CD4-positive, alpha-beta T cell (primary cell): ENCODE measurements around the gene FOXL2NB. TPM values are rescaled to one million over a fixed set of nuclear protein-coding genes. Genes with fewer than 3 reads are reported as not detected.

Experiments used
- ATAC-seq: fragments of 200-7000 bp; cut with Tn5 transposase; one replicate; pipeline ENCODE4 v1.10.0; 2022; ENCODE audit warnings: mild to moderate bottlenecking; ENCODE audit not compliant: poor library complexity
- CTCF ChIA-PET: fragments of 350-600 bp; sonication (Branson Sonifier 250); formaldehyde crosslinking; loops from one replicate; lab custom pipeline; 2021; ENCODE audit warnings: antibody characterized with exemption, inconsistent platforms; lab: Charles Lee
- POLR2A ChIA-PET: fragments of 350-600 bp; sonication (Branson Sonifier 250); formaldehyde crosslinking; loops from one replicate; lab custom pipeline; 2021; ENCODE audit warnings: antibody characterized with exemption, inconsistent platforms; lab: Charles Lee
- DNase-seq, 14 experiments: peaks; one replicate each; pipeline ENCODE4 v3.0.0-alpha.2; 2013 to 2020; ENCODE audit warnings: mixed read lengths in 2 of 14
- H3K27ac ChIP-seq, 2 donors: one replicate each; pipeline versions ENCODE4 v1.5.1 to v1.7.0; 2013; ENCODE audit warnings: low read length in 2 of 2, low read depth in 1 of 2, mild to moderate bottlenecking in 1 of 2
- H3K27me3 ChIP-seq, 2 experiments: 1 replicate in 1 of 2; 2 replicates in 1 of 2; pipeline versions ENCODE4 v1.6.1 to v1.7.0; 2013; ENCODE audit warnings: low read length in 2 of 2, control low read depth in 1 of 2, mild to moderate bottlenecking in 1 of 2, moderate library complexity in 1 of 2; ENCODE audit not compliant: insufficient read depth in 2 of 2, control insufficient read depth in 1 of 2
- H3K36me3 ChIP-seq: one replicate; pipeline ENCODE4 v1.6.1; 2013; ENCODE audit warnings: low read length, control low read depth; ENCODE audit not compliant: insufficient read depth
- H3K4me1 ChIP-seq: one replicate; pipeline ENCODE4 v1.6.1; 2013; ENCODE audit warnings: low read length, control low read depth; ENCODE audit not compliant: insufficient read depth
- H3K4me3 ChIP-seq: one replicate; pipeline ENCODE4 v1.5.1; 2013; ENCODE audit warnings: mild to moderate bottlenecking, low read length, moderate library complexity
- H3K9me3 ChIP-seq, 2 experiments: 1 replicate in 1 of 2; 2 replicates in 1 of 2; pipeline versions ENCODE4 v1.6.1 to v1.7.0; 2013; ENCODE audit warnings: low read length in 2 of 2, mild to moderate bottlenecking in 2 of 2, control low read depth in 1 of 2, moderate library complexity in 1 of 2; ENCODE audit not compliant: control insufficient read depth in 1 of 2, insufficient read depth in 1 of 2
- H3K27ac Mint-ChIP-seq: one replicate; pipeline ENCODE4 v1.8.0; 2020; ENCODE audit warnings: mixed read lengths
- H3K27me3 Mint-ChIP-seq: one replicate; pipeline ENCODE4 v1.8.0; 2021; ENCODE audit warnings: mixed read lengths
- H3K36me3 Mint-ChIP-seq: one replicate; pipeline ENCODE4 v1.8.0; 2021; ENCODE audit warnings: low read depth, mixed read lengths
- H3K4me1 Mint-ChIP-seq: one replicate; pipeline ENCODE4 v1.8.0; 2021; ENCODE audit warnings: low read depth, mixed read lengths
- H3K4me3 Mint-ChIP-seq: one replicate; pipeline ENCODE4 v1.8.0; 2020; ENCODE audit warnings: mild to moderate bottlenecking, mixed read lengths
- H3K9me3 Mint-ChIP-seq: one replicate; pipeline ENCODE4 v1.8.0; 2020; ENCODE audit warnings: mixed read lengths
- CTCF ChIP-seq: fragments of 200-600 bp; IDR thresholded peaks from one replicate; pipeline ENCODE4 v1.8.0; 2022; ENCODE audit warnings: antibody characterized with exemption, mild to moderate bottlenecking
- intact Hi-C, 2 experiments: fragments of 100-400 bp; cut with DNase I in 1 of 2; cut with micrococcal nuclease in 1 of 2; formaldehyde crosslinking; loops; one replicate each; pipeline versions ENCODE4 v1.15.1 to v1.9.0; 2023 to 2025; cut with DNase I, micrococcal nuclease
- total RNA-seq, 174 experiments: library from RNA in 2 of 174; stranded (reverse) in 2 of 174; gene quantifications; one replicate each; pipeline ENCODE4 v1.2.3 and lab custom pipeline; 2021 to 2026

The FOXL2NB gene
- total RNA-seq, 2 experiments from 2014 or later: not detected

DNA sequence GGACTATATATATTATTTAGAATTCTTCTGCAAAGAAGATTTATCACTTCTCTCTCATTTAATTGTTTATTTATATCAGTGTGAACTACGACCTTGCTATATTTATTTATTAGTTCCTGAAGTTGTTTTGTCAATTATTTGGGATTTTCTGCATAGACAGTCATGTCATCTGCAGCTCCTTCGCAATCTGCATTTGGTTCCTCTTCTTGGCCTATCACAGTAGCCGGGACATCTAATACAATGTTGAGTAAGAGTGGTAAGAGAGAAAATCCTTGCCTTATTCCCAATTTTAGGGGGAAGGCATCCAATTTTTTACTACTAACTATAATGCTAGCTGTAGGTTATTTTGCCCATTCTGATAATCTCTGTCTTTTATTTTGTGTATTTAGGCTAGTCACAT lies 39.5 kb upstream of the FOXL2NB start:
- H3K9me3 ChIP-seq: no peaks in the 10 kb centered on the region
- CTCF ChIA-PET: interaction anchor here (1.2 kb wide), 1 partner anchor 16 kb away, joined by 4 read pairs; no protein-coding TSS in a partner anchor
- H3K27ac ChIP-seq: no peak overlapping the region
- no peak for TF ChIP-seq CTCF
- intact Hi-C loops: no loop called here
- no peaks in the 10 kb centered on the region for H3K4me1 ChIP-seq
- Mint-ChIP-seq H3K9me3 (no peaks in the 10 kb centered on the region), H3K4me3 (no peak overlapping the region), H3K27ac (no peak overlapping the region), H3K27me3 (no peaks in the 10 kb centered on the region), H3K36me3 (no peaks in the 10 kb centered on the region), H3K4me1 (no peaks in the 10 kb centered on the region)
- no peaks in the 10 kb centered on the region for H3K27me3 ChIP-seq
- no peak for DNase-seq
- ATAC-seq: no peak
- POLR2A ChIA-PET: interaction anchor here (1.3 kb wide), 1 partner anchor 313 kb away, joined by 6 read pairs; the partner anchor contains the start of gene CEP70
- H3K4me3 ChIP-seq: no peak overlapping the region
- no peaks in the 10 kb centered on the region for H3K36me3 ChIP-seq

GRCh38 chr3:138908846-138909245 lies 38.2 kb upstream of the FOXL2NB start:
- Mint-ChIP-seq H3K27me3 (no peaks in the 10 kb centered on the region), H3K27ac (no peak overlapping the region), H3K36me3 (no peaks in the 10 kb centered on the region), H3K9me3 (no peaks in the 10 kb centered on the region), H3K4me1 (no peaks in the 10 kb centered on the region), H3K4me3 (no peak overlapping the region)
- intact Hi-C loops: no loop called here
- TF ChIP-seq CTCF: no peak
- Histone ChIP-seq H3K36me3 (no peaks in the 10 kb centered on the region), H3K27ac (no peak overlapping the region), H3K4me3 (no peak overlapping the region), H3K27me3 (no peaks in the 10 kb centered on the region), H3K9me3 (no peaks in the 10 kb centered on the region), H3K4me1 (no peaks in the 10 kb centered on the region)
- ChIA-PET POLR2A (no interaction called here), CTCF (no interaction called here)
- no peak for DNase-seq
- ATAC-seq: no peak

DNA sequence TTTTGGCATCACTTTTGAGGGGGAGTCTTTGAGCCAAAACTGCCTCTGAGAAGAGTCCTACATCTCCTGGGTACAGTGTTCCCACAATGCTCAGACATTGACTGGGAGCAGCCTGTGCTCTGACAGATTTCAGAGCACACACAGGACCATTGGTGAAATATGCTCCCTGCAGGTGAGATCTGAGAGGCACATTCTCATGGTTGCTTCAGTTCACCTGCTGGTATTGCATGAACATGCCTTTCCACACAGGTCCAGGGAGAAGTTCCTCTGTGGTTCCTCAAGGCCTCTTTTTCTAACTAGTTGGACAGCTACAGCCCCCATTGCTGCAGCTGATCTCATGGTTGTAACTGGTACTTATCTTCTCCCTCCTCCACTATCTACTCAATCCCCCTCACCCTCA lies 37.1 kb upstream of the FOXL2NB start:
- Histone ChIP-seq H3K9me3 (no peaks in the 10 kb centered on the region), H3K4me3 (no peak overlapping the region), H3K27me3 (no peaks in the 10 kb centered on the region), H3K4me1 (peaks cover 3% of the 10 kb centered on the region), H3K27ac (no peak overlapping the region), H3K36me3 (no peaks in the 10 kb centered on the region)
- ATAC-seq: no peak
- DNase-seq: no peak
- Mint-ChIP-seq H3K4me1 (no peaks in the 10 kb centered on the region), H3K27ac (no peak overlapping the region), H3K27me3 (no peaks in the 10 kb centered on the region), H3K9me3 (no peaks in the 10 kb centered on the region), H3K36me3 (no peaks in the 10 kb centered on the region), H3K4me3 (no peak overlapping the region)
- CTCF ChIA-PET: interaction anchor here (1.2 kb wide), 1 partner anchor 13 kb away, joined by 6 read pairs; no protein-coding TSS in a partner anchor
- POLR2A ChIA-PET: interaction anchor here (1.0 kb wide), 1 partner anchor 300 kb away, joined by 3 read pairs; no protein-coding TSS in a partner anchor
- intact Hi-C loops: no loop called here
- no peak for TF ChIP-seq CTCF
